CD4-positive, alpha-beta T cell (primary cell): ENCODE results near the gene DAND5. TPM values are rescaled to one million over a fixed set of nuclear protein-coding genes. Genes with fewer than 3 reads are reported as not detected.

Experiments used
- ATAC-seq: fragments of 200-7000 bp; cut with Tn5 transposase; one replicate; pipeline ENCODE4 v1.10.0; 2022; ENCODE audit warnings: mild to moderate bottlenecking; ENCODE audit not compliant: poor library complexity
- CTCF ChIA-PET: fragments of 350-600 bp; sonication (Branson Sonifier 250); formaldehyde crosslinking; loops from one replicate; lab custom pipeline; 2021; ENCODE audit warnings: antibody characterized with exemption, inconsistent platforms; lab: Charles Lee
- POLR2A ChIA-PET: fragments of 350-600 bp; sonication (Branson Sonifier 250); formaldehyde crosslinking; loops from one replicate; lab custom pipeline; 2021; ENCODE audit warnings: antibody characterized with exemption, inconsistent platforms; lab: Charles Lee
- DNase-seq, 14 experiments: peaks; one replicate each; pipeline ENCODE4 v3.0.0-alpha.2; 2013 to 2020; ENCODE audit warnings: mixed read lengths in 2 of 14
- H3K27ac ChIP-seq, 2 donors: one replicate each; pipeline versions ENCODE4 v1.5.1 to v1.7.0; 2013; ENCODE audit warnings: low read length in 2 of 2, low read depth in 1 of 2, mild to moderate bottlenecking in 1 of 2
- H3K27me3 ChIP-seq, 2 experiments: 1 replicate in 1 of 2; 2 replicates in 1 of 2; pipeline versions ENCODE4 v1.6.1 to v1.7.0; 2013; ENCODE audit warnings: low read length in 2 of 2, control low read depth in 1 of 2, mild to moderate bottlenecking in 1 of 2, moderate library complexity in 1 of 2; ENCODE audit not compliant: insufficient read depth in 2 of 2, control insufficient read depth in 1 of 2
- H3K36me3 ChIP-seq: one replicate; pipeline ENCODE4 v1.6.1; 2013; ENCODE audit warnings: low read length, control low read depth; ENCODE audit not compliant: insufficient read depth
- H3K4me1 ChIP-seq: one replicate; pipeline ENCODE4 v1.6.1; 2013; ENCODE audit warnings: low read length, control low read depth; ENCODE audit not compliant: insufficient read depth
- H3K4me3 ChIP-seq: one replicate; pipeline ENCODE4 v1.5.1; 2013; ENCODE audit warnings: mild to moderate bottlenecking, low read length, moderate library complexity
- H3K9me3 ChIP-seq, 2 experiments: 1 replicate in 1 of 2; 2 replicates in 1 of 2; pipeline versions ENCODE4 v1.6.1 to v1.7.0; 2013; ENCODE audit warnings: low read length in 2 of 2, mild to moderate bottlenecking in 2 of 2, control low read depth in 1 of 2, moderate library complexity in 1 of 2; ENCODE audit not compliant: control insufficient read depth in 1 of 2, insufficient read depth in 1 of 2
- H3K27ac Mint-ChIP-seq: one replicate; pipeline ENCODE4 v1.8.0; 2020; ENCODE audit warnings: mixed read lengths
- H3K27me3 Mint-ChIP-seq: one replicate; pipeline ENCODE4 v1.8.0; 2021; ENCODE audit warnings: mixed read lengths
- H3K36me3 Mint-ChIP-seq: one replicate; pipeline ENCODE4 v1.8.0; 2021; ENCODE audit warnings: low read depth, mixed read lengths
- H3K4me1 Mint-ChIP-seq: one replicate; pipeline ENCODE4 v1.8.0; 2021; ENCODE audit warnings: low read depth, mixed read lengths
- H3K4me3 Mint-ChIP-seq: one replicate; pipeline ENCODE4 v1.8.0; 2020; ENCODE audit warnings: mild to moderate bottlenecking, mixed read lengths
- H3K9me3 Mint-ChIP-seq: one replicate; pipeline ENCODE4 v1.8.0; 2020; ENCODE audit warnings: mixed read lengths
- intact Hi-C, 2 experiments: fragments of 100-400 bp; cut with DNase I in 1 of 2; cut with micrococcal nuclease in 1 of 2; formaldehyde crosslinking; loops; one replicate each; pipeline versions ENCODE4 v1.15.1 to v1.9.0; 2023 to 2025; cut with DNase I, micrococcal nuclease
- total RNA-seq, 174 experiments: library from RNA in 2 of 174; stranded (reverse) in 2 of 174; gene quantifications; one replicate each; pipeline ENCODE4 v1.2.3 and lab custom pipeline; 2021 to 2026
- TF ChIP-seq, protein P1 (sequence below): fragments of 200-600 bp; IDR thresholded peaks from one replicate; pipeline ENCODE4 v1.8.0; 2022; ENCODE audit warnings: antibody characterized with exemption, mild to moderate bottlenecking

The DAND5 gene
- total RNA-seq, 2 experiments from 2014 or later = not detected

DNA sequence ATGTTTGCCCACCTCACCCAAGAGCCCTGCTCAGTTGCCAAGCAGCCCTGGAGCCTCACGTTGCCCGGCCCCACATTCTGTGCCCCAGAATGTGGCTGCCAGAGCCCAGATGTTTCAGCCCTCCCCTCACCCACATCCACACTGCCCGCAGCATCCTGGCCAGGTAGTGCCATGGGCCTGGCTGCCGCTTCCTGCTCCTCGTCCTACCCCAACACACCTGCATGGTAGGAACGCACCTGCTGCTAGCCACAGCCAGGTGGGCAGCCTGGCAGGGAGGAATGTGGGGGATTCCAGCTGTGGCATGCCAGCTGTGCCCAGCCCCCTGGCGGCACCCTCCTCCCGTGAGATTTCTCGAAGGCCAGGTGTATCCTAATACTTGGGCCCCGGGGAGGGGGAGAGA lies 18.4 kb downstream of the DAND5 start:
- Histone ChIP-seq H3K4me1 (peaks cover 13% of the 10 kb centered on the region), H3K36me3 (no peaks in the 10 kb centered on the region), H3K27ac (no peak overlapping the region), H3K9me3 (peaks cover 0 to 5% of the 10 kb centered on the region in 2 experiments), H3K27me3 (peaks cover 0 to 2% of the 10 kb centered on the region in 2 experiments), H3K4me3 (no peak overlapping the region)
- TF ChIP-seq, protein P1, sequence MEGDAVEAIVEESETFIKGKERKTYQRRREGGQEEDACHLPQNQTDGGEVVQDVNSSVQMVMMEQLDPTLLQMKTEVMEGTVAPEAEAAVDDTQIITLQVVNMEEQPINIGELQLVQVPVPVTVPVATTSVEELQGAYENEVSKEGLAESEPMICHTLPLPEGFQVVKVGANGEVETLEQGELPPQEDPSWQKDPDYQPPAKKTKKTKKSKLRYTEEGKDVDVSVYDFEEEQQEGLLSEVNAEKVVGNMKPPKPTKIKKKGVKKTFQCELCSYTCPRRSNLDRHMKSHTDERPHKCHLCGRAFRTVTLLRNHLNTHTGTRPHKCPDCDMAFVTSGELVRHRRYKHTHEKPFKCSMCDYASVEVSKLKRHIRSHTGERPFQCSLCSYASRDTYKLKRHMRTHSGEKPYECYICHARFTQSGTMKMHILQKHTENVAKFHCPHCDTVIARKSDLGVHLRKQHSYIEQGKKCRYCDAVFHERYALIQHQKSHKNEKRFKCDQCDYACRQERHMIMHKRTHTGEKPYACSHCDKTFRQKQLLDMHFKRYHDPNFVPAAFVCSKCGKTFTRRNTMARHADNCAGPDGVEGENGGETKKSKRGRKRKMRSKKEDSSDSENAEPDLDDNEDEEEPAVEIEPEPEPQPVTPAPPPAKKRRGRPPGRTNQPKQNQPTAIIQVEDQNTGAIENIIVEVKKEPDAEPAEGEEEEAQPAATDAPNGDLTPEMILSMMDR = no peak
- ChIA-PET POLR2A (no interaction called here), CTCF (no interaction called here)
- H3K9me3 Mint-ChIP-seq = no peaks in the 10 kb centered on the region
- no peak for ATAC-seq
- H3K4me1 Mint-ChIP-seq = no peaks in the 10 kb centered on the region
- H3K36me3 Mint-ChIP-seq = no peaks in the 10 kb centered on the region
- H3K27ac Mint-ChIP-seq = no peak overlapping the region
- no peak overlapping the region for H3K4me3 Mint-ChIP-seq
- H3K27me3 Mint-ChIP-seq = peaks cover 5% of the 10 kb centered on the region
- intact Hi-C loops = loop anchor here (5.0 to 10.0 kb wide), 2 partner anchors 45 to 47 kb away; no protein-coding TSS in a partner anchor
- DNase-seq = no peak

DNA sequence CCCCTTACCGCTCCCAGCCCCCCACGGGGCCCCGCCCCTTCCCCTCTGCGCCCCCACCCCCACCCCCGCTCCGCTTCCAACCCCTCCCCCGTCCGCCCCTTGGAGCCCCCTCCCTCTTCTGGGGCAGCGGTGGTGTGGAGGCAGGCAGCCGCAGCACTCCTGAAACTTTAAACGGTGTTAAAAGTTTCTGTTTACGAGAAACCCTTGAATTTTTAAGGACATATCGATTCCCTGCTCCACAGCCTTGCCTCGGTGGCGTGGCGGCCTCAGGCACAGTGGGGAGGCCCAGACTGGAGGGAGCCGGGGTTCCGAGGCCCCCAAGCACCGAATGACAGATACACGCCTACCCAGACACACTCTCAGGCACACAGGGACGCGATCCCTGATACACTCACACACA lies 21.1 kb downstream of the DAND5 start:
- no peak overlapping the region for H3K4me3 ChIP-seq
- peaks cover 0 to 2% of the 10 kb centered on the region in 2 experiments for H3K27me3 ChIP-seq
- ATAC-seq (no peak), DNase-seq (no peak)
- peaks cover 6% of the 10 kb centered on the region for H3K4me1 Mint-ChIP-seq
- H3K4me1 ChIP-seq = peaks cover 7% of the 10 kb centered on the region
- ChIA-PET CTCF (no interaction called here), POLR2A (no interaction called here)
- H3K36me3 Mint-ChIP-seq = peaks cover 4% of the 10 kb centered on the region
- no peaks in the 10 kb centered on the region for H3K9me3 Mint-ChIP-seq
- no peaks in the 10 kb centered on the region for H3K36me3 ChIP-seq
- H3K9me3 ChIP-seq = no peaks in the 10 kb centered on the region
- H3K27me3 Mint-ChIP-seq = peaks cover 10% of the 10 kb centered on the region
- H3K27ac ChIP-seq = no peak overlapping the region
- TF ChIP-seq, protein P1 = no peak
- intact Hi-C loops = no loop called here
- H3K4me3 Mint-ChIP-seq = no peak overlapping the region
- H3K27ac Mint-ChIP-seq = no peak overlapping the region

GRCh38 chr19:12990853-12991252 lies 21.5 kb downstream of the DAND5 start:
- Histone ChIP-seq H3K27me3 (peaks cover 0 to 2% of the 10 kb centered on the region in 2 experiments), H3K4me3 (no peak overlapping the region), H3K4me1 (peaks cover 7% of the 10 kb centered on the region), H3K36me3 (no peaks in the 10 kb centered on the region), H3K9me3 (no peaks in the 10 kb centered on the region), H3K27ac (no peak overlapping the region)
- Mint-ChIP-seq H3K27me3 (peaks cover 10% of the 10 kb centered on the region), H3K4me1 (peaks cover 7% of the 10 kb centered on the region), H3K36me3 (peaks cover 4% of the 10 kb centered on the region), H3K4me3 (no peak overlapping the region), H3K27ac (no peak overlapping the region), H3K9me3 (no peaks in the 10 kb centered on the region)
- DNase-seq (no peak), ATAC-seq (no peak)
- TF ChIP-seq, protein P1 = no peak
- ChIA-PET CTCF (no interaction called here), POLR2A (no interaction called here)
- intact Hi-C loops = no loop called here
